GM12864 (cell line): ENCODE measurements around the gene CDYL.

Source experiments
- DNase-seq: peaks from one replicate; pipeline ENCODE4 v3.0.0-alpha.2; 2011; ENCODE audit warnings: low read depth
- H3K4me3 ChIP-seq: 2 replicates; pipeline ENCODE4 v1.5.1; 2011; ENCODE audit warnings: mild to moderate bottlenecking, low read depth, low read length, control low read depth
- CTCF ChIP-seq: IDR thresholded peaks from 2 replicates; pipeline ENCODE4 v1.5.1; 2011; ENCODE audit warnings: low read depth, mild to moderate bottlenecking, moderate library complexity, low read length, control low read depth, inconsistent platforms; ENCODE audit errors: missing control alignments

Gene CDYL

GRCh38 chr6:4909063-4909706 lies 133.0 kb downstream of the CDYL start:
- no peak overlapping the region for H3K4me3 ChIP-seq
- TF ChIP-seq CTCF: no peak
- DNase-seq: no peak

GRCh38 chr6:4910037-4910760 lies 134.0 kb downstream of the CDYL start:
- H3K4me3 ChIP-seq: no peak overlapping the region
- DNase-seq: no peak
- TF ChIP-seq CTCF: no peak

- no peak overlapping the region for H3K4me3 ChIP-seq
- no peak for DNase-seq
These were observed 136.4 kb downstream of the CDYL start for GRCh38 chr6:4912559-4912958.

GRCh38 chr6:4913705-4914419 lies 137.7 kb downstream of the CDYL start:
- no peak for DNase-seq
- H3K4me3 ChIP-seq: no peak overlapping the region
- TF ChIP-seq CTCF: no peak

More at GRCh38 chr6:4912559-4912958, 136.4 kb downstream of the CDYL start:
- no peak for TF ChIP-seq CTCF

GRCh38 chr6:4914420-4915159 lies 138.4 kb downstream of the CDYL start:
- H3K4me3 ChIP-seq: no peak overlapping the region
- TF ChIP-seq CTCF: no peak
- no peak for DNase-seq

GRCh38 chr6:4916954-4917561 lies 140.9 kb downstream of the CDYL start:
- H3K4me3 ChIP-seq: no peak overlapping the region
- no peak for TF ChIP-seq CTCF
- no peak for DNase-seq
